GM21367 (cell line): ENCODE measurements around the gene PDC.
"Not testable (repeated sequence)": the region's sequence is repeated elsewhere in the genome, so short reads cannot be mapped to it uniquely, and the experiment has no call there.

Experiments
- ATAC-seq: cut with Tn5 transposase; IDR thresholded peaks from one replicate; pipeline ENCODE4 v1.9.1; 2021; ENCODE audit not compliant: unreplicated experiment

The PDC gene

DNA sequence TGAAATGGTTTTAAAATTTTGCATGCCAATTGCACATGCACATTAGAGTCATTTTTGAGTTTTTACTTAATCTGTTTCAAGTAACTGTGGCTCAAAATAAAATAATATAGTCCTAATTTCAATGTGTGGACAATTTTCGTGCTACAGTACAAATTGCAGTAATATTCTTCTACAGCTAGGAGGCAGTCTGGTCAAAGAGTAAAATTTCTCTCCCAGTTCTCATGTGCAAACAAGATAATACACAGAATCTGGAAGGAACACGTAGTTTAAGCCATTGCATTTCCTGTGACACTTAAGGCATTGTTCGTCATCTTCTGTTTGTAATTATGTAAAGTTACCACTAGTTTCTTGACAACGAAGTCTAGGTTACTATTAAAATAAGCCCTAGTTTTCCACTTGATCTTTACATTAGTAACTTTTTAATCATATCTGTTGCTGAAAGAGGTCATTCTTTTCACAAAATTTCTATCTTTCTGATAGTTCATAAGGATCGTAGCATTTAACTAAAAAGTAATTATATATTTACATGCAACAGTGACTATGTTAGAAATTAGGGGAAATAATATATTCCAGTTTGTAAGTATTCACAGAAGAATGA is 56.4 kb downstream of the PDC start:
- no peak for ATAC-seq

- no peak for ATAC-seq
Measured at GRCh38 chr1:186403632-186404031, 57.3 kb downstream of the PDC start.

- ATAC-seq: not testable (repeated sequence)
Measured at GRCh38 chr1:186401446-186401845, 59.5 kb downstream of the PDC start.
